Common myeloid progenitor, CD34-positive (primary cell): ENCODE data around the gene GPR179.
"Not testable (repeated sequence)": the region's sequence is repeated elsewhere in the genome, so short reads cannot be mapped to it uniquely, and the experiment has no call there.

ENCODE experiments used
- CTCF ChIA-PET: fragments of 350-600 bp; sonication (Branson Sonifier 250); formaldehyde crosslinking; loops from one replicate; lab custom pipeline; 2021; ENCODE audit warnings: antibody characterized with exemption; lab: Charles Lee
- POLR2A ChIA-PET: fragments of 350-600 bp; sonication (Branson Sonifier 250); formaldehyde crosslinking; loops from one replicate; lab custom pipeline; 2021; ENCODE audit warnings: antibody characterized with exemption; lab: Charles Lee
- DNase-seq, 3 donors: peaks; one replicate each; pipeline versions ENCODE4 v3.0.0 to v3.0.0-alpha.2; 2013
- H3K27ac ChIP-seq, 2 experiments: 1 replicate in 1 of 2; 2 replicates in 1 of 2; pipeline ENCODE4 v1.7.0; 2013; ENCODE audit warnings: inconsistent platforms in 2 of 2, low read length in 2 of 2, mild to moderate bottlenecking in 2 of 2, low read depth in 1 of 2, moderate library complexity in 1 of 2; ENCODE audit not compliant: severe bottlenecking in 2 of 2, insufficient read depth in 1 of 2, poor library complexity in 1 of 2
- H3K27me3 ChIP-seq, 5 experiments: replicated peaks in 2 of 5; 1 replicate in 3 of 5; 2 replicates in 2 of 5; pipeline versions ENCODE4 v1.6.1 to v1.7.0; 2013; ENCODE audit warnings: low read length in 4 of 5, mild to moderate bottlenecking in 2 of 5, moderate library complexity in 2 of 5, inconsistent platforms in 1 of 5; ENCODE audit not compliant: insufficient read depth in 5 of 5, control insufficient read depth in 4 of 5
- H3K36me3 ChIP-seq, 4 experiments: 1 replicate in 2 of 4; 2 replicates in 2 of 4; pipeline versions ENCODE4 v1.6.1 to v1.7.0; 2013; ENCODE audit warnings: low read length in 3 of 4, control low read depth in 1 of 4, mild to moderate bottlenecking in 1 of 4; ENCODE audit not compliant: control insufficient read depth in 4 of 4, insufficient read depth in 4 of 4
- H3K4me1 ChIP-seq, 4 experiments: 1 replicate in 3 of 4; 2 replicates in 1 of 4; pipeline versions ENCODE4 v1.6.1 to v1.7.1; 2013; ENCODE audit warnings: low read length in 3 of 4, mild to moderate bottlenecking in 3 of 4, control low read depth in 1 of 4, inconsistent platforms in 1 of 4, moderate library complexity in 1 of 4; ENCODE audit not compliant: control insufficient read depth in 4 of 4, insufficient read depth in 4 of 4; ENCODE audit errors: control extremely low read depth in 1 of 4
- H3K4me3 ChIP-seq, 7 experiments: 1 replicate in 4 of 7; 2 replicates in 3 of 7; pipeline versions ENCODE4 v1.5.1 to v1.7.0; 2013; ENCODE audit warnings: mild to moderate bottlenecking in 7 of 7, low read length in 6 of 7, moderate library complexity in 6 of 7, inconsistent platforms in 2 of 7, low read depth in 2 of 7, control low read depth in 1 of 7; ENCODE audit not compliant: insufficient read depth in 4 of 7, control insufficient read depth in 1 of 7; ENCODE audit errors: extremely low read depth in 1 of 7
- H3K9me3 ChIP-seq, 5 experiments: 1 replicate in 4 of 5; 2 replicates in 1 of 5; pipeline versions ENCODE4 v1.6.1 to v1.7.1; 2013; ENCODE audit warnings: low read length in 4 of 5, mild to moderate bottlenecking in 2 of 5, inconsistent platforms in 1 of 5, low read depth in 1 of 5, moderate library complexity in 1 of 5; ENCODE audit not compliant: control insufficient read depth in 4 of 5, insufficient read depth in 2 of 5; ENCODE audit errors: control extremely low read depth in 1 of 5
- WGBS: methylation state at CpG from one replicate; pipeline ENCODE4 v1.1.5; 2013; ENCODE audit not compliant: insufficient coverage; 5-methylcytosine and 5-hydroxymethylcytosine counted together

GPR179 gene

GRCh38 chr17:38322897-38323296 is 20.9 kb downstream of the GPR179 start:
- H3K27ac ChIP-seq = peak overlapping the region in 1 of 2 experiments; percentile 4
- H3K36me3 ChIP-seq = peaks cover 8 to 34% (median 25%) of the 10 kb centered on the region in 4 experiments
- CTCF ChIA-PET = interaction anchor here (0.5 to 1.2 kb wide), 3 partner anchors 17 to 126 kb away, joined by 3 to 4 read pairs (median 3); no protein-coding TSS in a partner anchor
- POLR2A ChIA-PET = no interaction called here
- WGBS = no CpG with 5 or more reads among the region's 1 CpG
- no peaks in the 10 kb centered on the region for H3K9me3 ChIP-seq
- no peaks in the 10 kb centered on the region for H3K27me3 ChIP-seq
- peaks cover 0 to 30% (median 24%) of the 10 kb centered on the region in 4 experiments for H3K4me1 ChIP-seq
- no peak overlapping the region for H3K4me3 ChIP-seq
- no peak for DNase-seq

- Histone ChIP-seq H3K4me3 (no peak overlapping the region), H3K4me1 (peaks cover 0 to 23% (median 21%) of the 10 kb centered on the region in 4 experiments), H3K36me3 (peaks cover 8 to 34% (median 26%) of the 10 kb centered on the region in 4 experiments), H3K27me3 (no peaks in the 10 kb centered on the region), H3K9me3 (no peaks in the 10 kb centered on the region), H3K27ac (no peak overlapping the region)
- ChIA-PET POLR2A (no interaction called here), CTCF (interaction anchor here (0.5 to 1.8 kb wide), 4 partner anchors 11 to 126 kb away, joined by 3 to 7 read pairs (median 4); no protein-coding TSS in a partner anchor)
- peak; percentile 41 to 67 (median 61) for DNase-seq
- WGBS = 64% methylated on average over 3 of the region's 8 CpGs
Observed at GRCh38 chr17:38322156-38322779, 21.5 kb downstream of the GPR179 start.

GRCh38 chr17:38320482-38320881 is 23.3 kb downstream of the GPR179 start:
- DNase-seq = no peak
- no peaks in the 10 kb centered on the region for H3K9me3 ChIP-seq
- ChIA-PET POLR2A (interaction anchor here (0.6 kb wide), 1 partner anchor 1416 kb away, joined by 3 read pairs; no protein-coding TSS in a partner anchor), CTCF (interaction anchor here (0.5 to 1.8 kb wide), 2 partner anchors 9 to 475 kb away, joined by 3 to 7 read pairs; no protein-coding TSS in a partner anchor)
- H3K4me3 ChIP-seq = no peak overlapping the region
- 99% methylated on average over 9 of the region's 10 CpGs for WGBS
- peaks cover 10 to 37% (median 31%) of the 10 kb centered on the region in 4 experiments for H3K36me3 ChIP-seq
- H3K4me1 ChIP-seq = peaks cover 0 to 8% (median 7%) of the 10 kb centered on the region in 4 experiments
- no peak overlapping the region for H3K27ac ChIP-seq
- H3K27me3 ChIP-seq = no peaks in the 10 kb centered on the region

- peaks cover 11 to 33% (median 19%) of the 10 kb centered on the region in 4 experiments for H3K36me3 ChIP-seq
- no CpG with 5 or more reads among the region's 3 CpGs for WGBS
- no peak overlapping the region for H3K4me3 ChIP-seq
- ChIA-PET CTCF (interaction anchor here (0.6 to 1.8 kb wide), 2 partner anchors 16 to 462 kb away, joined by 3 to 5 read pairs; no protein-coding TSS in a partner anchor), POLR2A (no interaction called here)
- no peaks in the 10 kb centered on the region for H3K9me3 ChIP-seq
- no peaks in the 10 kb centered on the region for H3K27me3 ChIP-seq
- DNase-seq = no peak
- H3K4me1 ChIP-seq = no peaks in the 10 kb centered on the region
- no peak overlapping the region for H3K27ac ChIP-seq
Observed at GRCh38 chr17:38317081-38317480, 26.7 kb downstream of the GPR179 start.

GRCh38 chr17:38315497-38315896 is 28.3 kb downstream of the GPR179 start:
- Histone ChIP-seq H3K4me3 (no peak overlapping the region), H3K36me3 (peaks cover 11 to 33% (median 13%) of the 10 kb centered on the region in 4 experiments), H3K27me3 (no peaks in the 10 kb centered on the region), H3K9me3 (no peaks in the 10 kb centered on the region), H3K27ac (no peak overlapping the region), H3K4me1 (no peaks in the 10 kb centered on the region)
- DNase-seq = no peak
- WGBS = 0% methylated on average over 1 of the region's 3 CpGs
- POLR2A ChIA-PET = no interaction called here
- CTCF ChIA-PET = interaction anchor here (1.3 kb wide), 1 partner anchor 9 kb away, joined by 3 read pairs; no protein-coding TSS in a partner anchor

GRCh38 chr17:38296834-38297517 is 46.8 kb downstream of the GPR179 start, which contains the start of gene MRPL45:
TSS of gene MRPL45 (plus strand) at chr17:38297168. CDS start at chr17:38297184, 16 bp downstream.
- POLR2A ChIA-PET, H3K4me1 ChIP-seq, H3K27me3 ChIP-seq, H3K9me3 ChIP-seq, H3K36me3 ChIP-seq, CTCF ChIA-PET: not testable (repeated sequence)
- peak; percentile 96 to 98 (median 98) for DNase-seq
- Histone ChIP-seq H3K4me3 (peak within 1 kb of the TSS; percentile 46 to 84 (median 77)), H3K27ac (peak within 1 kb of the TSS; percentile 61 to 77)
- WGBS = under 1% methylated on average over 34 of the region's 48 CpGs
